Measurements from ENCODE around the gene ADH7.

DNA sequence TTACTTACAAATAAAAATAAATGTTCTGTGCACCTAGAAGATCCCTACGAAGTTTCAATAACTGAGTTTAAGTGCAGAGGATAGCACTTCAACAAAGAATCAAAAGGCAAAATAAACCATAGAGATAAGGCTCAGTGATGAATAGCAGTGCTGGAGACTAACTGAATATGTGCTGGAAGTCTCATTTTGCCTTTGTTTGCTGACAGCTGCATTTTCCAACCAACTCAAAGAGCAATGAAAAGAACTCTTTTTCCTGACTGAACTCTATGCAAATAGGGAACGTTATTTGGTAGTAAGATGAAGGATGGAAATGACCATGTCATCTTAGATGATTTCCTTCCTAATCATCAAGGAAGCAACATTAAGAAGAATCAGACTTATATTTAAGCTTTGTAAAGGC, 32.7 kb upstream of the ADH7 start:
- TF ChIP-seq, protein P1, sequence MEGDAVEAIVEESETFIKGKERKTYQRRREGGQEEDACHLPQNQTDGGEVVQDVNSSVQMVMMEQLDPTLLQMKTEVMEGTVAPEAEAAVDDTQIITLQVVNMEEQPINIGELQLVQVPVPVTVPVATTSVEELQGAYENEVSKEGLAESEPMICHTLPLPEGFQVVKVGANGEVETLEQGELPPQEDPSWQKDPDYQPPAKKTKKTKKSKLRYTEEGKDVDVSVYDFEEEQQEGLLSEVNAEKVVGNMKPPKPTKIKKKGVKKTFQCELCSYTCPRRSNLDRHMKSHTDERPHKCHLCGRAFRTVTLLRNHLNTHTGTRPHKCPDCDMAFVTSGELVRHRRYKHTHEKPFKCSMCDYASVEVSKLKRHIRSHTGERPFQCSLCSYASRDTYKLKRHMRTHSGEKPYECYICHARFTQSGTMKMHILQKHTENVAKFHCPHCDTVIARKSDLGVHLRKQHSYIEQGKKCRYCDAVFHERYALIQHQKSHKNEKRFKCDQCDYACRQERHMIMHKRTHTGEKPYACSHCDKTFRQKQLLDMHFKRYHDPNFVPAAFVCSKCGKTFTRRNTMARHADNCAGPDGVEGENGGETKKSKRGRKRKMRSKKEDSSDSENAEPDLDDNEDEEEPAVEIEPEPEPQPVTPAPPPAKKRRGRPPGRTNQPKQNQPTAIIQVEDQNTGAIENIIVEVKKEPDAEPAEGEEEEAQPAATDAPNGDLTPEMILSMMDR (conservative IDR thresholded peaks at IDR 0.05; ENCODE audit: low read depth in 2 of 2): no peak
- TF ChIP-seq, protein P2, sequence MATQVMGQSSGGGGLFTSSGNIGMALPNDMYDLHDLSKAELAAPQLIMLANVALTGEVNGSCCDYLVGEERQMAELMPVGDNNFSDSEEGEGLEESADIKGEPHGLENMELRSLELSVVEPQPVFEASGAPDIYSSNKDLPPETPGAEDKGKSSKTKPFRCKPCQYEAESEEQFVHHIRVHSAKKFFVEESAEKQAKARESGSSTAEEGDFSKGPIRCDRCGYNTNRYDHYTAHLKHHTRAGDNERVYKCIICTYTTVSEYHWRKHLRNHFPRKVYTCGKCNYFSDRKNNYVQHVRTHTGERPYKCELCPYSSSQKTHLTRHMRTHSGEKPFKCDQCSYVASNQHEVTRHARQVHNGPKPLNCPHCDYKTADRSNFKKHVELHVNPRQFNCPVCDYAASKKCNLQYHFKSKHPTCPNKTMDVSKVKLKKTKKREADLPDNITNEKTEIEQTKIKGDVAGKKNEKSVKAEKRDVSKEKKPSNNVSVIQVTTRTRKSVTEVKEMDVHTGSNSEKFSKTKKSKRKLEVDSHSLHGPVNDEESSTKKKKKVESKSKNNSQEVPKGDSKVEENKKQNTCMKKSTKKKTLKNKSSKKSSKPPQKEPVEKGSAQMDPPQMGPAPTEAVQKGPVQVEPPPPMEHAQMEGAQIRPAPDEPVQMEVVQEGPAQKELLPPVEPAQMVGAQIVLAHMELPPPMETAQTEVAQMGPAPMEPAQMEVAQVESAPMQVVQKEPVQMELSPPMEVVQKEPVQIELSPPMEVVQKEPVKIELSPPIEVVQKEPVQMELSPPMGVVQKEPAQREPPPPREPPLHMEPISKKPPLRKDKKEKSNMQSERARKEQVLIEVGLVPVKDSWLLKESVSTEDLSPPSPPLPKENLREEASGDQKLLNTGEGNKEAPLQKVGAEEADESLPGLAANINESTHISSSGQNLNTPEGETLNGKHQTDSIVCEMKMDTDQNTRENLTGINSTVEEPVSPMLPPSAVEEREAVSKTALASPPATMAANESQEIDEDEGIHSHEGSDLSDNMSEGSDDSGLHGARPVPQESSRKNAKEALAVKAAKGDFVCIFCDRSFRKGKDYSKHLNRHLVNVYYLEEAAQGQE (IDR thresholded peaks at IDR 0.05; ENCODE audit: unreplicated experiment): no peak
- TF ChIP-seq POLR2AphosphoS5 (IDR thresholded peaks at IDR 0.05; ENCODE audit: low read depth) (no peak), EZH2 (IDR thresholded peaks at IDR 0.05; ENCODE audit: low read depth, unreplicated experiment) (no peak), STAT1 (IDR thresholded peaks at IDR 0.05; ENCODE audit: unreplicated experiment) (no peak), EZH2phosphoT487 (IDR thresholded peaks at IDR 0.05; ENCODE audit: unreplicated experiment) (no peak)
